Karpas-422 (cell line): ENCODE measurements around the gene SLC38A9. TPM values are rescaled to one million over a fixed set of nuclear protein-coding genes. Genes with fewer than 3 reads are reported as not detected.

Source experiments
- DNase-seq: peaks from one replicate; pipeline ENCODE4 v3.0.0-alpha.2; 2015
- H2AFZ ChIP-seq: fragments of 200-600 bp; sonication (generic); 2 replicates; pipeline ENCODE4 v1.6.1; 2014; ENCODE audit warnings: antibody characterized with exemption, low read length, mixed read lengths
- H3K27ac ChIP-seq: fragments of 200-600 bp; sonication (generic); 2 replicates; pipeline ENCODE4 v1.5.1; 2014; ENCODE audit warnings: mild to moderate bottlenecking, low read length, moderate library complexity
- H3K27me3 ChIP-seq: fragments of 200-600 bp; sonication (generic); 2 replicates; pipeline ENCODE4 v1.6.1; 2014; ENCODE audit warnings: low read length, mixed read lengths
- H3K36me3 ChIP-seq: fragments of 200-600 bp; sonication (generic); 2 replicates; pipeline ENCODE4 v1.6.1; 2014; ENCODE audit warnings: low read length, mixed read lengths; ENCODE audit not compliant: insufficient read depth
- H3K4me1 ChIP-seq: fragments of 200-600 bp; sonication (generic); 2 replicates; pipeline ENCODE4 v1.6.1; 2014; ENCODE audit warnings: mild to moderate bottlenecking, low read length, mixed read lengths
- H3K4me2 ChIP-seq: fragments of 200-600 bp; sonication (generic); 2 replicates; pipeline ENCODE4 v1.6.1; 2014; ENCODE audit warnings: low read length, low read depth, mild to moderate bottlenecking; ENCODE audit not compliant: poor library complexity, severe bottlenecking
- H3K4me3 ChIP-seq: fragments of 200-600 bp; sonication (generic); 2 replicates; pipeline ENCODE4 v1.5.1; 2014; ENCODE audit warnings: mild to moderate bottlenecking, antibody characterized with exemption, low read length, mixed read lengths
- H3K79me2 ChIP-seq: fragments of 200-600 bp; sonication (generic); 2 replicates; pipeline ENCODE4 v1.6.1; 2014; ENCODE audit warnings: mild to moderate bottlenecking, low read length, mixed read lengths
- H3K9ac ChIP-seq: fragments of 200-600 bp; sonication (generic); 2 replicates; pipeline ENCODE4 v1.6.0; 2014; ENCODE audit warnings: low read length
- H3K9me2 ChIP-seq: fragments of 200-600 bp; sonication (generic), shearing (Covaris generic); replicated peaks from 2 replicates; pipeline ENCODE4 v1.6.0; 2014; ENCODE audit warnings: mild to moderate bottlenecking, low read length, moderate library complexity; ENCODE audit not compliant: insufficient read depth
- H3K9me3 ChIP-seq: fragments of 300-700, 200-600 bp; sonication (generic); 2 replicates; pipeline ENCODE4 v1.6.1; 2014; ENCODE audit warnings: low read length, mixed read lengths
- H4K20me1 ChIP-seq: fragments of 200-600 bp; sonication (generic); 2 replicates; pipeline ENCODE4 v1.6.1; 2014; ENCODE audit warnings: mild to moderate bottlenecking, antibody characterized with exemption, low read length, low read depth; ENCODE audit not compliant: insufficient read depth
- total RNA-seq: library from RNA; depleted of rRNA; stranded (reverse); fragments of >200 nt; shearing (Covaris generic); gene quantifications from 2 replicates; pipeline ENCODE4 v1.2.3, GENCODE V29; 2014; ENCODE audit warnings: low replicate concordance

Gene SLC38A9
- total RNA-seq, 1 experiment from 2014 or later, result 67.0 TPM

DNA sequence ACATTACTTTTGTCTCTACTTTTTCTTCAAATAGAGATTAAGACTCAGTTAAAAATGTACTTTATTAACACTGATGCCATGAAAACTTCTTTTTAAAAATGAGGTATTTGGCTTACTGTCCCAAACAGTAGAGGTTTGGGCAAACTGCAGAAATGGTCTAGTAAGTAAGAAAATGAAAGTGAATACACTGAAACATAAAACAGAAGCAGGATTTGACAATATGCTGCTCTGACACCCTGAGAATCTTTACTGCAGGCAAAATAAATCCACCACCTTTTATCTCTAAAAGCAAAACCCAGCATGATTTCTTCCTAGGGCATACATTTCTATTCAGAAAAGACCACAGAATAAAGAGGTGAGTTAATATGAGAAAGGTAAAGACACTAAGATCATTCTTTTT, 86.2 kb downstream of the SLC38A9 start:
- DNase-seq, result no peak
- H3K27ac ChIP-seq, result no peak overlapping the region
- no peaks in the 10 kb centered on the region for H3K36me3 ChIP-seq
- no peaks in the 10 kb centered on the region for H3K9me2 ChIP-seq
- no peaks in the 10 kb centered on the region for H3K9me3 ChIP-seq
- no peak overlapping the region for H3K4me2 ChIP-seq
- H3K9ac ChIP-seq, result no peak overlapping the region
- H3K4me3 ChIP-seq, result no peak overlapping the region
- H4K20me1 ChIP-seq, result no peaks in the 10 kb centered on the region
- H3K4me1 ChIP-seq, result no peaks in the 10 kb centered on the region
- no peaks in the 10 kb centered on the region for H3K79me2 ChIP-seq
- no peaks in the 10 kb centered on the region for H3K27me3 ChIP-seq
- H2AFZ ChIP-seq, result no peak overlapping the region

DNA sequence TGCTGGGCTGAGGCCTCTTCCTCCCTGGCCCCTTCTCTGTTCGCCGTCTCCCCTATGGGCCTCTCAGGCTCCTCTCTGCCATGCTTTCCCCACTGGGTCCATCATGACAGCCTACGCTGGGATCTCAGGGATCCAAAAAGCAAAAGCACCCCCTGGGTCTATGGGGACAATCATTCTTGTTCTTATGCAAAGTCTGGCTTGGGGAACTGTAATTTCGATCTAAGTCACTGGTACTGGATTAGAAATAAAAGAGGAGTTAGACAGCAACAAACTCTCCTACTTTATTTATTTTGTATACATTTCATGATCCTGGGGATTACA, 86.6 kb downstream of the SLC38A9 start:
- DNase-seq, result no peak
- H3K79me2 ChIP-seq, result no peaks in the 10 kb centered on the region
- no peaks in the 10 kb centered on the region for H3K4me1 ChIP-seq
- H3K27ac ChIP-seq, result no peak overlapping the region
- no peaks in the 10 kb centered on the region for H3K27me3 ChIP-seq
- no peak overlapping the region for H2AFZ ChIP-seq
- H3K4me2 ChIP-seq, result no peak overlapping the region
- H3K9me3 ChIP-seq, result no peaks in the 10 kb centered on the region
- H3K9me2 ChIP-seq, result no peaks in the 10 kb centered on the region
- no peaks in the 10 kb centered on the region for H4K20me1 ChIP-seq
- H3K9ac ChIP-seq, result no peak overlapping the region
- H3K4me3 ChIP-seq, result no peak overlapping the region
- H3K36me3 ChIP-seq, result no peaks in the 10 kb centered on the region

DNA sequence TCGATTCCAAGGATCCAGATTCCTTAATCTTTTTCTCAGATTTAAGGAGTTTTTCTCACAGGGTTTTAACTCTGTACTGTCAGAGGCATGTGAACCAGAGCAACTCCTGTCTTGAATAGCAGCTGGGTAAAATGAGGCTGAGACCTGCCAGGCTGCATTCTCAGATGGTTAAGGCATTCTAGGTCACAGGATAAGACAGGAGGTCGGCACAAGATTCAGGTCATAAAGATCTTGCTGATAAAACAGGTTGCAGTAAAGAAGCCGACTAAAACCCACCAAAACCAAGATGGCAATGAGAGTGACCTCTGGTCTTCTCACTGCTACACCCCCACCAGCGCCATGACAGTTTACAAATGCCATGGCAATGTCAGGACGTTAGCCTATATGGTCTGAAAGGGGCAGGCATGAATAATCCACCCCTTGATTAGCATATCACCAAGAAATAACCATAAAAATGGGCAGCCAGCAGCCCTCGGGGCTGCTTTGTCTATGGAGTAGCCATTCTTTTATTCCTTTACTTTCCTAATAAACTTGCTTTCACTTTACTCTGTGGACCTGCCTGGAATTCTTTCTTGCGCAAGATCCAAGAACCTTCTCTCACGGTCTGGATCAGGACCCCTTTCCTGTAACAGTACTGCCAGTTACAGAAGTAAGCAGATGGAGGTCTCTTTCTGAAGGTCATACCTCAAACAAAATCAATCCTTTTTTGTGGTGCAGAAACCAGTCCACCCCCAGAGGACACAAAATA, 87.1 kb downstream of the SLC38A9 start:
- no peak overlapping the region for H3K4me2 ChIP-seq
- no peaks in the 10 kb centered on the region for H3K79me2 ChIP-seq
- no peak for DNase-seq
- H3K9ac ChIP-seq, result no peak overlapping the region
- no peaks in the 10 kb centered on the region for H3K9me2 ChIP-seq
- H4K20me1 ChIP-seq, result no peaks in the 10 kb centered on the region
- H3K4me3 ChIP-seq, result no peak overlapping the region
- no peak overlapping the region for H3K27ac ChIP-seq
- H3K4me1 ChIP-seq, result no peaks in the 10 kb centered on the region
- no peaks in the 10 kb centered on the region for H3K27me3 ChIP-seq
- no peaks in the 10 kb centered on the region for H3K36me3 ChIP-seq
- H3K9me3 ChIP-seq, result no peaks in the 10 kb centered on the region
- no peak overlapping the region for H2AFZ ChIP-seq

DNA sequence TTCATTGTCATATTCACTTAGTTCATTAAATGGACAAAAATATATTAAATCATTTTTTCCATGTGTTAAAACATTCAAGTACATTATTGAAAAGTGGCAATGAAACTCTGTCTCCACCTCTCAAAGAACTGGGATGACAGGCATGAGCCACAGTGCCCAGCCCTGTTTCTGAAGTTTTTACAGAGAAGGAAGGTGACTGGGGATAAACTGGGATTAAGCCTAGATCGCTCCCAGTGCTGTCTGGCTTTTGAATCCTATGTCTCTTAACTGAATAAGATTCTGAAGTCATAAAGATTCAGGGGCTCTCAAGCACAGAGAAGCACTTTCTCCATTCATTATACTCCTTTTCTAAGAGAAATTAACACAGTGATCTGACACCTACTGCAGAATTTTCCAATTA, 88.3 kb downstream of the SLC38A9 start:
- Histone ChIP-seq H3K9me2 (no peaks in the 10 kb centered on the region), H3K9ac (no peak overlapping the region), H3K36me3 (no peaks in the 10 kb centered on the region), H3K4me3 (no peak overlapping the region), H4K20me1 (no peaks in the 10 kb centered on the region), H2AFZ (no peak overlapping the region), H3K79me2 (no peaks in the 10 kb centered on the region), H3K4me1 (no peaks in the 10 kb centered on the region), H3K9me3 (no peaks in the 10 kb centered on the region), H3K27ac (no peak overlapping the region), H3K4me2 (no peak overlapping the region), H3K27me3 (no peaks in the 10 kb centered on the region)
- no peak for DNase-seq

DNA sequence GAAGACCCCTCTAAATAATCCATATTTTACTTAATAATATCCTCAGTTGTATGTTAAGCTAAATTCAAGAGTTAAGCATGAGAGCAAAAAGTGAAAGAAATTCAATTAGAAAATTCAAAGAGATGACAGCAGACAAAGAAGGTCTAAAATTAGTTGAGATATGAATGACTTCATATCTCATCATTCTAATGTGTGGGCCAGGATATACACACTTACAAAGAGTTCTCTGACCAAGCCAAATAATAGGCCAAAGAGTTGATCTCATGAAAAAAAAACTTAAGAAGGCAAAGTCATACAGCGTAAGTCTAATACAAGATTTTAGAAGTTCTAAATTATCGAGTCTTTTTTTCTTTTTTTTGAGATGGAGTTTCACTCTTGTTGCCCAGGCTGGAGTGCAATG, 89.7 kb downstream of the SLC38A9 start:
- no peak for DNase-seq
- H3K27me3 ChIP-seq, result no peaks in the 10 kb centered on the region
- no peak overlapping the region for H3K9ac ChIP-seq
- no peak overlapping the region for H2AFZ ChIP-seq
- no peaks in the 10 kb centered on the region for H3K36me3 ChIP-seq
- no peaks in the 10 kb centered on the region for H3K79me2 ChIP-seq
- no peaks in the 10 kb centered on the region for H4K20me1 ChIP-seq
- H3K4me3 ChIP-seq, result no peak overlapping the region
- H3K9me3 ChIP-seq, result no peaks in the 10 kb centered on the region
- H3K4me1 ChIP-seq, result no peaks in the 10 kb centered on the region
- H3K27ac ChIP-seq, result no peak overlapping the region
- H3K4me2 ChIP-seq, result no peak overlapping the region
- H3K9me2 ChIP-seq, result no peaks in the 10 kb centered on the region

DNA sequence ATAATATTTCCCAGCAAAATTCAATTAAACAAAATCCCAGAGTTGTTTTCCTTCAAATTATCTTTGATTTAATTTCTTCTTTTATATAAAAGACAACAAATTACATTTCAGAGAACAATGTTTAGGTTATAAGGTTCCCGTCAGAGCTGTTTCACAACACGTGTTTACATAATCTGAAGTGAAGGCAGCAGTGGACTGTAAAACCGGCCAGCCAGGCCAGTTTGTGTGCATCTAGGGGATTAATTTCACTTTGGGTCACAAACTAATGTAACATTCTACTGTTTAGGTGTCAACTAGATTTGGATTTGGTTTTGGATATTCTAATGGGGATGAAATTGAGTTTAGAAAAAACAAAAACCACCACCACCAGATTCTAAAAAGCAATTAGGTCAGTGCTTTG, 90.9 kb downstream of the SLC38A9 start:
- H3K27ac ChIP-seq, result no peak overlapping the region
- H3K4me1 ChIP-seq, result no peaks in the 10 kb centered on the region
- no peak overlapping the region for H3K4me3 ChIP-seq
- H2AFZ ChIP-seq, result no peak overlapping the region
- no peaks in the 10 kb centered on the region for H3K36me3 ChIP-seq
- H3K27me3 ChIP-seq, result no peaks in the 10 kb centered on the region
- no peaks in the 10 kb centered on the region for H4K20me1 ChIP-seq
- no peaks in the 10 kb centered on the region for H3K79me2 ChIP-seq
- DNase-seq, result no peak
- no peaks in the 10 kb centered on the region for H3K9me3 ChIP-seq
- H3K9ac ChIP-seq, result no peak overlapping the region
- H3K9me2 ChIP-seq, result no peaks in the 10 kb centered on the region
- H3K4me2 ChIP-seq, result no peak overlapping the region

DNA sequence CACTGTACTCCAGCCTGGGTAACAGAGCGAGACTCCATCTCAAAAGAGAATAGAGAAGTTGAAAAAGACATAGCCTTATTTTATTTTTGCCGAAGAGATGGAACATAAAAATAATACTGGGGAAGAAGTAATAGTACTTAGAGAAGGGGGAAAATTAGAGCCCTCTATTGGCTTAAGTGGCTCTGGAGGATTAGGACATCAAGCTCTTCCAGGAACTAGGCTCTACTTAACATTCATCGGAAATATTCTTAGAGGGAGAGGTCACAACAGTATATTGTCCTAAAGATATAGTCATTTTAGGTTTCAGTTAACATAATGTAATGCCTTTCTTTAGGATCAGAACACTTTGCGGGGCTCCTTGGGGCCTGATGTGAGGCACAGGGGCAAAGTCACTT, 91.4 kb downstream of the SLC38A9 start:
- Histone ChIP-seq H3K4me2 (no peak overlapping the region), H3K36me3 (no peaks in the 10 kb centered on the region), H3K79me2 (no peaks in the 10 kb centered on the region), H3K27ac (no peak overlapping the region), H3K4me1 (no peaks in the 10 kb centered on the region), H3K27me3 (no peaks in the 10 kb centered on the region), H4K20me1 (no peaks in the 10 kb centered on the region), H2AFZ (no peak overlapping the region), H3K4me3 (no peak overlapping the region), H3K9ac (no peak overlapping the region), H3K9me3 (no peaks in the 10 kb centered on the region), H3K9me2 (no peaks in the 10 kb centered on the region)
- no peak for DNase-seq

DNA sequence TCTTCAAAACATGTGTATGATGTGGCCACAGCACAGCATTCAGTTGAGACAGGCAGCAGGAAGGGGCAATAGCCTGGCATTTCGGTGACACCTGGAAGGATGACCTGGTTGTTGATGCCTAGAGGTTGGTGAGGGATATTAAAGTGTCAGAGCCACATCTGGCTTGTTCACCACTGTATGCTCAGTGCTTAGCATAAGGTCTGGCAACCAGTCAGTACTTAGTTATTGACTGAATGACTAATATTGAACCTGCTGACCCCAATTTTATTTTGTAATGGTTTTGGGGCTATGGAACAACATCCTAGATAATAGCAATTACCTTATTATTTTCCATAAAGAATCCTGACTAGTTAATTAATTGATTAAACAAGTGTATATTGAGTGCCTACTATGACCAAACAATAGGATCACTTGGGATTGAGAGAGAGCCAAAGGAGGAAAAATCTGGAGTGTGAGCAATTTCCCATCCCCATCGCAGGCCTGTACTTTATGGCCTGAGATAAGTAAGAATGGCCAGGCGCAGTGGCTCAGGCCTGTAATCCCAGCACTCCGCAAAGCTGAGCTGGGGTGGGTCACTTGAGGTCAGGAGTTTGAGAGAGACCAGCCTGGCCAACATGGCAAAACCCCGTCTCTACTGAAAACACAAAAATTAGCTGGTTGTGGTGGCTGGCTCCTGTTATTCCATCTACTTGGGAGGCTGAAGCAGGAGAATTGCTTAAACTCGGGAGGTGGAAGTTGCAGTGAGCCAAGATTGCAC, 91.9 kb downstream of the SLC38A9 start:
- Histone ChIP-seq H3K9ac (no peak overlapping the region), H3K4me2 (no peak overlapping the region), H3K79me2 (no peaks in the 10 kb centered on the region), H3K4me3 (no peak overlapping the region), H3K9me2 (no peaks in the 10 kb centered on the region), H2AFZ (no peak overlapping the region), H3K27me3 (no peaks in the 10 kb centered on the region), H3K36me3 (no peaks in the 10 kb centered on the region), H4K20me1 (no peaks in the 10 kb centered on the region), H3K4me1 (no peaks in the 10 kb centered on the region), H3K9me3 (no peaks in the 10 kb centered on the region), H3K27ac (no peak overlapping the region)
- DNase-seq, result no peak
